GDM1 (cell line): ENCODE results near the gene ADAM15.

Experiments
- DNase-seq: peaks from one replicate; lab custom pipeline; 2025; lab: John Stamatoyannopoulos, UW

The ADAM15 gene

DNA sequence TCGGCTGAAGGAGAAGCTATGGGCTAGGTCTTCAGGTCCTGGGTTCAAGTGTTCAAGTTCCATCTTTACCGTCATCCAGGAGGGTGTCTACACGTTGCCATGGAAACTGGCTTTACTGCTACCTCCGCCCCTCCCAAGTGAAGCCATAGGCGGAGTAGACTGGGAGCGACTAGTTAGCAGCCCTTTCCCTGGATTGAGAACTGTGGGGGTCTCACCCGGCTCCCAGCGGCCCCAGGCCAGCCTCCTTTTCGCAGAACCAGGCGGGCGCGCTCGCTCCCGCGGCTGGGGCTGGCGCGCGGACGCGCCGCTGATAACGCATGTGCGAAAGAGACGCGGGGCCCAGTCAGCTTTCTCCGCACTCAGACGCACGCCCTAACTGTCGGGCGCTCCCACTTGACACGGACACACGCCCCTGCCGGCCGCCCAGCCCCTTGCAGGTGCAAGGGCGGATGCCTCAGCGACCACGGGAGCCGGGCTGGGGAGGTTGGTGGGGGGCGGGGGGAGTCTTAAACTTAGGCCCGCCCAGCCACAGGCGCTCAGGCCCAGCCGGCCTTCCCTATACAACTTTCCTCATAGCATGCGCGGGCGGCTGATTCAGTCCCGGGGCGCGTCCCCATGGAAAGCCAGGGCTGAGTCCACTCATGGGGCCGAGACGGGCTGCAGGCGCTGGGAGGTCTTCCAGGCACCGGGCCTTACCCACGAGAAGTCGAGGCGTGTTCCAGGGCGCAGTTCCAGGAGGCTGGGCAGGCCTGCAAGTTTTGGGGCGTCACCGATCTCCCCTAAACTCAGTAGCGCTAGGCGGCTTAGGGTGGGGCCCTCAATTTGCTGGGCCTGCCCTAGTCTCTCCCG, 19.8 kb downstream of the ADAM15 start:
- DNase-seq = no peak

DNA sequence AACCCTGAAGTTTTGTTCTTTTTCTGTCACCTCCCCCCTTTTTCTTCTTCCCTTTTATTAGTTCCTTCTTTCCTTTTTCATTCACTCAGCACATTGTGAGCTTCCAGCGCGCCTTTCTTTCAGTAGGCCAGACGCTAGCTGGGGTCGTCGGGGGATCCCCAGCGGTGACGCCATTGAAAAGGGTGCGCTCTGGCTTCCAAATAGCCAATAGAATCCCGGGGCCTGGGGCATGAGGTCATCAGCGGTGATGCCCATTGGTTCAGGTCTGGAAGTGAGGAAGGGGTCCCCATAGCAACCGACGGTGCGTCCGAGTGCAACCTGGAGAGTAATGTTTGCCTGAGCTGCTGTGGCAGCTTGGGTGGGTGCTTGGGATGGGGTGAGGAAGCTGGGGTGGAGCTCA, 20.6 kb downstream of the ADAM15 start:
- DNase-seq = no peak

- no peak for DNase-seq
These were observed 21.6 kb downstream of the ADAM15 start for GRCh38 chr1:155072531-155073289.

- DNase-seq = peak; percentile 71
These were observed 22.5 kb downstream of the ADAM15 start for GRCh38 chr1:155073377-155074242.

- DNase-seq = no peak
These were observed 24.4 kb downstream of the ADAM15 start for GRCh38 chr1:155075535-155075934.

DNA sequence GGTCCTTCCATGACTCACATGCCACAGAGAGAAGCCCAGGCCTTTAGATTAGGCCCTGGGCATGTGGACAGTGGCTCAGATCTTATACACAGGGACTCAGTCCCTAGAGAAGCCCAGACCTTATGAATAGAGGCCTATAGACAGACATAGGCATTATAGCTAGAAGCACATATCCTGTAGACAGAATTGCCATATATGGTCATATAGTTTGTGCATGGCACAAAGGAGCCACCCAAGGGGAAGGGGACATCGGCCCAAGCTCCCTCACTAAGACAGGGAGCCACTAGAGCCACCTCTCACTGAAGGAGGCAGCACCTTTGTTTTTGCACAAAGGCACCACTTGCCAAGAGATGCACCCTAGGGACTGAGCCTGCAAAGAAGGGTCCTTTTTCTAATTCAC, 25.3 kb downstream of the ADAM15 start:
- DNase-seq = no peak

- no peak for DNase-seq
These were observed 26.2 kb downstream of the ADAM15 start for GRCh38 chr1:155077346-155077745.

DNA sequence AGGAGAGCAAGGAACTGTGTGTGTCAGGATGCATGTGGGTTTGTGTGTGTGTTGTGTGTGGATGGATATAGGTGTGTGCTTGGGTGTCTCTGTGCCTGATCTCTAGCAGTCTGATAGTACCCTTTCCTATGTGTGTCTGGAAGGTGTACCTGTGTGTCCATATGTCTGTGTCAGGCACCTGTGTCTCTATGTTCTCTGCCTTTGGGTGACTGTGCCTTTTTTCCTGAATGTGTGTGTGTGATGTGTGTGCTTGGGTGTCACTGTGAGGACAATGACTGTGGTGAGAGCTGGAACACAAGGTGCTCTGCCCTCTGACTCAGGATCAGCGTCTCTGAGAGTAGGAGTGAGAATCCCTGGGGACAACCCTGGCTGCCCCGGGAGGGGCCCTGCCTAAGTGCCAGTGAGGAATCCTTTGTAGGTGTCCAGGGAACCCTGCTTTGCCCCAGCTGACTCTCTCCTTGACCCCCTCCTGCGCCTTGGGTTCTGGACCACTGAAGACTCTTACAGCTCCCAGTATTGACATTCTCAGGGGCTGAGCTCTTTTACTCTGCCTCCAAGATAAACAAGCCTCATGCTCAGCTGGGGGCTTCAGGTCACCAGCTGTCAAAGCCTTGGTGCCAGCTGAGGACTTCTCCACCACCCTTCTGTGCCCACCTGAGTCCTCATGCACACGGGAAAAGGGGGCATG, 26.8 kb downstream of the ADAM15 start:
- no peak for DNase-seq

DNA sequence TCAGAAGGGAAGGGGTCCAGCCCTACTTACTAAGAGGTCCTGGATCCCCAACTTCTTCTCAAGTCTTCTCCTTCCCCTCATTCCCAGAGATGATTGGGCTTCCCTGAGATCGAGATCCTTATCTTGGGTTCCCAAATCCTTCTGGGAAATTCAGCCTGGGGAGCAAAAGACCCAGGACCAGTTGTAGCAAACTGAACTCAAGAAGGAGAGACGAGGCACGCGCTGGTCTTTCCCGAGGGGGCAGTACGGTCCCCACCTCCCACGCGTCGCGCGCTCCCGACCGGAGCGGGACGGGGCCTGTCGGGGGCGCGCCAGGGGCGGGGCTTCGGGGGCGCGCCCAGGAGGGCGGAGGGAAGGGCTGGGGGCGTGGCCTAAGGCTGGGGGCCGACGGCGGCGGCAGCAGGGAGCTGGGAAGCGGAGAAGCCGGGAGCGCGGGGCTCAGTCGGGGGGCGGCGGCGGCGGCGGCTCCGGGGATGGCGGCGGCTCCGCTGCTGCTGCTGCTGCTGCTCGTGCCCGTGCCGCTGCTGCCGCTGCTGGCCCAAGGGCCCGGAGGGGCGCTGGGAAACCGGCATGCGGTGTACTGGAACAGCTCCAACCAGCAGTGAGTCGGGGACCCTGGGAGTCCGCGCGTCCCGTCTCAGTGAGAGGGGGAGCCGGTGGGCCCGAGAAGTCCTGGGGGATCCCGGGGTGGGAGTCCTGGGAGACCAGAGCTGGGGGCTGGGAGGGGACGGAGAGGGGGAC, 27.5 kb downstream of the ADAM15 start, which contains the start of gene EFNA3:
Gene EFNA3 (plus strand): TSS at position 369 of the 741 bp plus-strand sequence. CDS start 105 bp downstream, at position 474.
- peak; percentile 62 for DNase-seq

- no peak for DNase-seq
These were observed 28.0 kb downstream of the ADAM15 start for GRCh38 chr1:155079210-155079486.

DNA sequence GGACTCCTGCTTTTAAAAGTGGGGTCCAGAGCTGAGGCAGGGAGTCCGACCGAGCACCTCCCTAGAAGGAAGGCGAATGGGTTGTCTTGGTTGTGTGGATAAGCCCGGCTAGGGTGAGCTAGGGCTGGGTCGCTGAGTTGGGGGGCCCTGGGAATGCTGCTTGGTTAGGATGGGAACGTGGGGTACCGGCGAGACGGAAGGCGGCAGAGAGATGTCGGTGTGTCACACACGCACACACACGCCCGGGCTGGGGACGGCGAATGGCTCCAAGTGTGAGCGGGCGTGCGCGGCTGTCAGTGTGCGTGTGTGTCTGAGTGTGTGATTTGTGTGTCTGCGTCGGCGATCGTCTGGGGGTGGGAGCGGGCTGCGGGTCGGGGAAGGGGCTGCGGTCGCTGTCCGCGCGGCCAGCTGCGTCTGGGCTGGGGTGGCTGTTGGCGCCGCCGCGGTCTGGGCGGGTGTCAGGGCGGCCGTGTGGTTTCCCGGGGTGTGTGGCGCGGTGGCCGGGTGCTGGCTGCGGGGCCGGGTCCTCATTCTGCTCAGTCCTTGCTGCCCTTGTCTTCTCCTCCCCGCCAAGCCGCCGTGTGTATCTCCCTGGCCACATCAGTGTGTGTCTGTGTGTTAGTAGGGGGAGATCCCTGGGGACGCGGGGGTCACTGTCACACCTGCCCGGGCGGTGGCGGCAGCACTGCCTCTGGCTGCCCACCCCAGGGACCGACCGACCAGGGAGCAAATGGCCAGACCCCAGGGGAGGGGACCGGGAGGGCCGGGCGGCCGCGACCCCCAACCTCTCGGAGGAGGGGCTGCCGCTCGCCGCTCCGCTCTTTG, 28.6 kb downstream of the ADAM15 start:
- DNase-seq = no peak

- peak; percentile 32 for DNase-seq
These were observed 29.5 kb downstream of the ADAM15 start for GRCh38 chr1:155080312-155081228.

DNA sequence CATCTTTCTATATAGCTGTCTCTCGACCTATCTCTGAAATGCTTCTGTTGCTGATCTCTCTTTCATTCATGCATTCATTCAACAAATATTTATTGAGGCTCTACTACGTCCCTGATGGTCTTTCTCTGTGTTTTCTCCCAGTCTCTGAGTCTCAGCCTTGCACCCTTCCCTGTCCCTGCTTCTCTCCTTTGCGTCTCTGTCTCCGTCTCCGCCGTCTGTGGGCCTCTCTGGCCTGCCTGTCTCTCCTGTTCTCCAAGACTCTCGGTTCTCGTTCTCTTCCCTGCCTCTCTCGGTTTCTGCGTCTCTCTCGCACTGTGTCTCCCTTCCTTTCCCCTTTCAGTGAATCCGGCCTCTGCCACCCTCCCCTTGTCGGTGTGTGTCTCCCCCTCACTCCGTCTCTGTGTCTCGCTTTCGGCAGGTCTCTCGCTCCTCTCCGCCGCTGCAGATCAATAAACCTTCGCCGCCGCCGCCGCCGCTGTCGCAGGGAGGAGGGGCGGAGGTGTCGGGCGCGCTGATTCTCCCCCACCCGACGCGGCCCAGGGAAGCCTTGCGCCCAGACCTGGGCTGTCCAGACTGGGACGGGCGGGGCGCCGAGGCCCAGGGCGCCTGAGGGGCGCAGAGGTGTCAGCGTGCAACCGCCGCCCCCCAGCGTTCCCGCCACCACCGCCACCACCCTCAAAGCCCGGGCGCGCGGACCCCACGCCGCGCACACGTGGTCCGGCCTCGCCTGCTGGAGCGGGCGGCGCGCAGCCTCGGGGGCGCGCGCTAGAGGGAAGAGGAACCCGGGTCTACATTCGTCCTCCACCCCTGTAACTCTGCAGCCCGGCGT, 30.6 kb downstream of the ADAM15 start:
- DNase-seq = no peak

- no peak for DNase-seq
These were observed 31.4 kb downstream of the ADAM15 start for GRCh38 chr1:155082301-155083051.

- DNase-seq = no peak
These were observed 32.0 kb downstream of the ADAM15 start for GRCh38 chr1:155083052-155083541.

- peak; percentile 26 for DNase-seq
These were observed 33.0 kb downstream of the ADAM15 start for GRCh38 chr1:155083865-155084721.
